ENCODE data around the gene ST6GALNAC1. TPM values are rescaled to one million over a fixed set of nuclear protein-coding genes. Genes with fewer than 3 reads are reported as not detected.

The ST6GALNAC1 gene
- total and polyA plus RNA-seq, 2 of the 13 experiments (the other 11 are each of a cell fraction or from before 2014, with no cell fraction given) = not detected

- TF ChIP-seq DZIP1 (CRISPR knock-in tag; IDR thresholded peaks at IDR 0.05) (no peak), ZNF747 (CRISPR knock-in tag; IDR thresholded peaks at IDR 0.05; ENCODE audit: borderline replicate concordance) (no peak), SNAPC5 (CRISPR knock-in tag; IDR thresholded peaks at IDR 0.05; ENCODE audit: borderline replicate concordance) (no peak), SP140L (CRISPR knock-in tag; IDR thresholded peaks at IDR 0.05; ENCODE audit: borderline replicate concordance) (no peak), ZNF160 (CRISPR knock-in tag; IDR thresholded peaks at IDR 0.05) (no peak), ATF7-NPFF (CRISPR knock-in tag; IDR thresholded peaks at IDR 0.05; ENCODE audit: low read depth) (no peak), BATF2 (CRISPR knock-in tag; IDR thresholded peaks at IDR 0.05) (no peak), TRIM22 (IDR thresholded peaks at IDR 0.05) (no peak), NR2F2 (IDR thresholded peaks at IDR 0.05; ENCODE audit: borderline replicate concordance, low read depth) (no peak), PLSCR1 (CRISPR knock-in tag; IDR thresholded peaks at IDR 0.05; ENCODE audit: borderline replicate concordance) (no peak), RFX5 (IDR thresholded peaks at IDR 0.05; ENCODE audit: low read depth, low read length) (no peak), KMT2B (CRISPR knock-in tag; IDR thresholded peaks at IDR 0.05) (no peak), XRCC5 (optimal IDR thresholded peaks at IDR 0.05; ENCODE audit: low read length) (no peak), ZNF143 (CRISPR knock-in tag; IDR thresholded peaks at IDR 0.05) (no peak), ATAD3A (CRISPR knock-in tag; IDR thresholded peaks at IDR 0.05) (no peak), PHF8 (CRISPR knock-in tag; IDR thresholded peaks at IDR 0.05) (no peak), KLF12 (CRISPR knock-in tag; IDR thresholded peaks at IDR 0.05; ENCODE audit: borderline replicate concordance) (no peak), MIER2 (CRISPR knock-in tag; IDR thresholded peaks at IDR 0.05) (no peak), ZNF562 (CRISPR knock-in tag; IDR thresholded peaks at IDR 0.05; ENCODE audit: borderline replicate concordance) (no peak), ZNF326 (CRISPR knock-in tag; IDR thresholded peaks at IDR 0.05; ENCODE audit: borderline replicate concordance) (no peak), BCL6 (CRISPR knock-in tag; IDR thresholded peaks at IDR 0.05) (peak; percentile 65), ZNF30 (CRISPR knock-in tag; IDR thresholded peaks at IDR 0.05) (no peak), NFATC3 (CRISPR knock-in tag; IDR thresholded peaks at IDR 0.05) (no peak), ZNF543 (CRISPR knock-in tag; IDR thresholded peaks at IDR 0.05) (no peak)
Measured at GRCh38 chr17:76641501-76641900, 2.1 kb downstream of the ST6GALNAC1 start (continued).

Data from HepG2 (cell line).